Measurements from ENCODE around the gene EIF5B. TPM values are rescaled to one million over a fixed set of nuclear protein-coding genes. Genes with fewer than 3 reads are reported as not detected.

EIF5B gene
- total RNA-seq, 1 experiment from 2014 or later = 58.1 TPM

- Histone ChIP-seq H3K56ac (ENCODE audit: insufficient read length, low read depth, low read length) (no peak overlapping the region), H3K23ac (ENCODE audit: insufficient read length, low read depth, low read length) (no peak overlapping the region), H3K27me3 (ENCODE audit: insufficient read depth, low read length) (no peaks in the 10 kb centered on the region), H4K91ac (ENCODE audit: insufficient read length, low read depth, low read length) (no peak overlapping the region), H3K9me3 (ENCODE audit: control insufficient read depth, low read depth, low read length) (no peaks in the 10 kb centered on the region), H3K79me2 (ENCODE audit: insufficient read depth, low read length) (no peaks in the 10 kb centered on the region), H2BK15ac (ENCODE audit: low read depth, low read length) (no peak overlapping the region), H3K18ac (ENCODE audit: insufficient read length, low read depth, low read length) (no peak overlapping the region), H4K5ac (ENCODE audit: insufficient read length, low read depth, low read length) (no peak overlapping the region), H2AFZ (ENCODE audit: low read length) (no peak overlapping the region), H3K9ac (ENCODE audit: extremely low read depth, insufficient read length, low read length) (no peak overlapping the region), H3K23me2 (ENCODE audit: insufficient read length, low read depth, low read length, poor library complexity, severe bottlenecking) (no peaks in the 10 kb centered on the region), H3K4me1 (ENCODE audit: insufficient read depth, low read length) (no peaks in the 10 kb centered on the region), H2BK12ac (ENCODE audit: insufficient read length, low read depth, low read length) (no peak overlapping the region), H3K27ac (ENCODE audit: insufficient read length, low read depth, low read length) (no peak overlapping the region), H2BK120ac (ENCODE audit: low read depth, low read length, poor library complexity, severe bottlenecking) (no peak overlapping the region), H4K20me1 (ENCODE audit: control insufficient read depth, insufficient read depth, insufficient read length) (no peaks in the 10 kb centered on the region), H3K79me1 (ENCODE audit: insufficient read depth, low read depth, low read length, poor library complexity, severe bottlenecking) (no peaks in the 10 kb centered on the region), H2AK5ac (ENCODE audit: insufficient read length, low read length) (no peak overlapping the region), H2BK5ac (ENCODE audit: insufficient read length, low read length) (no peak overlapping the region), H3K4ac (ENCODE audit: low read depth, low read length) (no peak overlapping the region), H3K4me2 (ENCODE audit: insufficient read depth, insufficient read length, low read length) (no peak overlapping the region), H3T11ph (ENCODE audit: low read length) (no peak overlapping the region), H2BK20ac (ENCODE audit: low read depth, low read length, poor library complexity, severe bottlenecking) (no peak overlapping the region), H4K8ac (replicated peaks; ENCODE audit: insufficient read length, low read depth, low read length) (no peak overlapping the region), H3K14ac (ENCODE audit: insufficient read depth, low read length) (no peak overlapping the region)
- H3K4me3 Mint-ChIP-seq = no peak overlapping the region
- TF ChIP-seq CTCF (conservative IDR thresholded peaks at IDR 0.05) = no peak
- DNase-seq = no peak
- H3K9me3 Mint-ChIP-seq = no peaks in the 10 kb centered on the region
- WGBS (ENCODE audit: extremely low coverage, insufficient read length, low lambda C conversion rate) = no CpG with 5 or more reads among the region's 5 CpGs
- H3K4me1 Mint-ChIP-seq = no peaks in the 10 kb centered on the region
- H3K27me3 Mint-ChIP-seq (ENCODE audit: low read depth) = no peaks in the 10 kb centered on the region
- no peak overlapping the region for H3K27ac Mint-ChIP-seq
- H3K36me3 Mint-ChIP-seq (ENCODE audit: insufficient read depth in 1 of 3, low read depth in 3 of 3) = peaks cover 26 to 77% (median 61%) of the 10 kb centered on the region in 3 experiments; a peak in 6 of 7 replicates
These were observed 84.3 kb downstream of the EIF5B start for GRCh38 chr2:99421469-99421868.
